HepG2 (cell line): ENCODE results near the gene NUTF2. TPM values are rescaled to one million over a fixed set of nuclear protein-coding genes. Genes with fewer than 3 reads are reported as not detected.

Experiments
- ATAC-seq: fragments of 200-7000 bp; cut with Tn5 transposase; 3 replicates; pipeline ENCODE4 v1.9.1; 2020; ENCODE audit warnings: mild to moderate bottlenecking, moderate library complexity
- BruUV-seq: library from RNA; stranded (reverse); fragments of 400-500 nt; replicated peaks from 2 replicates; lab custom pipeline; 2021; lab: Mats Ljungman, UMichigan
- CTCF ChIA-PET: fragments of 300-600 bp; formaldehyde crosslinking; extraction: SDS; loops from one replicate; lab custom pipeline; 2021; ENCODE audit warnings: low total read pairs, inconsistent platforms, low intra/inter-chr PET ratio; lab: Yijun Ruan, JAX
- POLR2A ChIA-PET: fragments of 350-600 bp; sonication (Branson Sonifier 250); formaldehyde crosslinking; loops from one replicate; lab custom pipeline; 2020; ENCODE audit warnings: antibody characterized with exemption, inconsistent platforms; lab: Yijun Ruan, JAX
- DNase-seq: peaks from one replicate; pipeline ENCODE4 v3.0.0-alpha.2; 2015; ENCODE audit warnings: low spot score
- FAIRE-seq: peaks from 3 replicates; lab custom pipeline; 2011; peaks lifted over from hg19 to GRCh38; lab: Jason Lieb, UNC
- H2AFZ ChIP-seq: one replicate; pipeline ENCODE4 v1.6.1; 2011; ENCODE audit warnings: low read length, inconsistent platforms
- H3K27ac ChIP-seq: fragments of 300-600 bp; 3 replicates; pipeline ENCODE4 v1.8.0; 2011; ENCODE audit warnings: mixed run types, mild to moderate bottlenecking, mixed read lengths, low read length, inconsistent platforms; ENCODE audit not compliant: insufficient read depth; ENCODE audit errors: extremely low read length
- H3K27me3 ChIP-seq, 2 experiments: fragments of 200-600 bp in 1 of 2; 2 replicates in 1 of 2; 3 replicates in 1 of 2; pipeline versions ENCODE4 v1.6.0 to v1.8.0; 2011; ENCODE audit warnings: low read length in 2 of 2, mild to moderate bottlenecking in 2 of 2, moderate library complexity in 2 of 2, inconsistent platforms in 1 of 2; ENCODE audit not compliant: insufficient read depth in 2 of 2, control insufficient read depth in 1 of 2
- H3K36me3 ChIP-seq, 2 experiments: fragments of 200-600 bp in 1 of 2; replicated peaks in 1 of 2; 2 replicates in 1 of 2; 3 replicates in 1 of 2; pipeline versions ENCODE4 v1.5.1 to v1.8.0; 2011; ENCODE audit warnings: low read length in 2 of 2, inconsistent platforms in 1 of 2; ENCODE audit not compliant: insufficient read depth in 2 of 2, control insufficient read depth in 1 of 2
- H3K4me1 ChIP-seq: 2 replicates; pipeline ENCODE4 v1.5.1; 2012; ENCODE audit warnings: low read length, inconsistent platforms; ENCODE audit not compliant: insufficient read depth
- H3K4me2 ChIP-seq: 2 replicates; pipeline ENCODE4 v1.6.0; 2011; ENCODE audit warnings: low read depth, low read length, inconsistent platforms
- H3K4me3 ChIP-seq, 3 experiments: fragments of 200-600 bp in 1 of 3; sonication (generic), shearing (Covaris generic) in 1 of 3; replicated peaks in 1 of 3; 2 replicates each; pipeline ENCODE4 v1.5.1; 2011 to 2016; ENCODE audit warnings: low read length in 3 of 3, inconsistent platforms in 2 of 3, low read depth in 2 of 3, mild to moderate bottlenecking in 2 of 3, control low read depth in 1 of 3, mixed read lengths in 1 of 3; ENCODE audit not compliant: insufficient read depth in 1 of 3
- H3K79me2 ChIP-seq: one replicate; pipeline ENCODE4 v1.6.1; 2011; ENCODE audit warnings: low read length, inconsistent platforms; ENCODE audit not compliant: insufficient read depth
- H3K9ac ChIP-seq: 2 replicates; pipeline ENCODE4 v1.6.0; 2011; ENCODE audit warnings: mild to moderate bottlenecking, low read depth, low read length, inconsistent platforms; ENCODE audit not compliant: insufficient read depth
- H3K9me3 ChIP-seq: 2 replicates; pipeline ENCODE4 v1.5.1; 2012; ENCODE audit warnings: mild to moderate bottlenecking, low read length
- H4K20me1 ChIP-seq: 2 replicates; pipeline ENCODE4 v1.6.0; 2011; ENCODE audit warnings: inconsistent platforms, mild to moderate bottlenecking, low read length, moderate library complexity; ENCODE audit not compliant: insufficient read depth
- CENPT ChIP-seq: sonication (generic); formaldehyde crosslinking; IDR thresholded peaks from 2 replicates; pipeline ENCODE4 v1.8.0; 2022; ENCODE audit warnings: low read depth, mild to moderate bottlenecking, moderate library complexity, missing genetic modification reagents
- CENPX ChIP-seq: sonication (generic); formaldehyde crosslinking; IDR thresholded peaks from 2 replicates; pipeline ENCODE4 v1.9.0; 2021; ENCODE audit warnings: mild to moderate bottlenecking, missing genetic modification reagents, moderate library complexity
- SIN3B ChIP-seq: fragments of 150-350 bp; IDR thresholded peaks from 2 replicates; pipeline ENCODE4 v1.6.1; 2014; ENCODE audit warnings: low read length
- SIX1 ChIP-seq: sonication (generic); formaldehyde crosslinking; IDR thresholded peaks from 2 replicates; pipeline ENCODE4 v1.4.0; 2020; ENCODE audit warnings: missing genetic modification reagents, borderline replicate concordance
- SIX4 ChIP-seq: sonication (generic); formaldehyde crosslinking; IDR thresholded peaks from 2 replicates; pipeline ENCODE4 v1.4.0; 2020; ENCODE audit warnings: missing genetic modification reagents
- STAT5B ChIP-seq: sonication (generic); formaldehyde crosslinking; IDR thresholded peaks from 2 replicates; pipeline ENCODE4 v1.4.0; 2020; ENCODE audit warnings: missing genetic modification reagents
- ZBTB7A ChIP-seq: sonication (generic); formaldehyde crosslinking; IDR thresholded peaks from 2 replicates; pipeline ENCODE4 v1.8.0; 2022; ENCODE audit warnings: mild to moderate bottlenecking, missing genetic modification reagents
- ZNF205 ChIP-seq: IDR thresholded peaks from 2 replicates; pipeline ENCODE4 v1.6.1; 2018; ENCODE audit warnings: missing biosample characterization, missing genetic modification reagents
- ZNF83 ChIP-seq: sonication (generic); formaldehyde crosslinking; IDR thresholded peaks from 2 replicates; pipeline ENCODE4 v1.4.0; 2020; ENCODE audit warnings: missing genetic modification reagents, mild to moderate bottlenecking, borderline replicate concordance
- WGBS: methylation state at CpG from one replicate; pipeline ENCODE4 v1.1.6; 2017; ENCODE audit warnings: low lambda C conversion rate; 5-methylcytosine and 5-hydroxymethylcytosine counted together
- in situ Hi-C: cut with HindIII; loops from 2 replicates; pipeline ENCODE4 v1.10.0; 2017; ENCODE audit warnings: low pct_unique_long_range_greater_than_20kb; ENCODE audit not compliant: extremely low pct_ligation_motif_present
- intact Hi-C: fragments of 100-400 bp; cut with micrococcal nuclease; formaldehyde crosslinking; loops from one replicate; pipeline ENCODE4 v1.10.0; 2022; ENCODE audit not compliant: unreplicated experiment
- polyA plus RNA-seq, 8 experiments: library from polyadenylated mRNA; depleted of rRNA in 3 of 8; stranded (reverse) in 7 of 8; unstranded in 1 of 8; fragments of >200 nt; fragmentation: Illumina TruSeq in 4 of 8; extraction: Trizol in 4 of 8; gene quantifications; 2 replicates each; pipeline versions ENCODE4 v1.2.1 to v1.2.3, GENCODE V29; 2011 to 2016; ENCODE audit warnings: low read depth in 4 of 8, missing spikeins in 1 of 8, mixed read lengths in 1 of 8; ENCODE audit not compliant: insufficient read depth in 1 of 8
- total RNA-seq, 5 experiments: library from RNA; depleted of rRNA; stranded (reverse); fragments of >200 nt; fragmentation: Illumina TruSeq; extraction: Trizol; gene quantifications; 2 replicates each; pipeline ENCODE4 v1.2.3, GENCODE V29; 2016; ENCODE audit warnings: low read depth in 1 of 5
- TF ChIP-seq, protein P1 (sequence below): sonication (generic); formaldehyde crosslinking; IDR thresholded peaks from 2 replicates; pipeline ENCODE4 v1.8.0; 2023; ENCODE audit warnings: mild to moderate bottlenecking, missing genetic modification reagents
- TF ChIP-seq, protein P2 (sequence below): sonication (generic); formaldehyde crosslinking; IDR thresholded peaks from 2 replicates; pipeline ENCODE4 v1.4.0; 2020; ENCODE audit warnings: low read depth, mild to moderate bottlenecking, missing genetic modification reagents
- TF ChIP-seq, protein P3 (sequence below), 2 experiments: sonication (generic) in 1 of 2; formaldehyde crosslinking in 1 of 2; IDR thresholded peaks; 2 replicates each; pipeline versions ENCODE4 v1.5.1 to v1.6.1; 2011 to 2020; ENCODE audit warnings: borderline replicate concordance in 1 of 2, low read depth in 1 of 2, low read length in 1 of 2, mild to moderate bottlenecking in 1 of 2, missing genetic modification reagents in 1 of 2, moderate library complexity in 1 of 2
- TF ChIP-seq, protein P4 (sequence below): sonication (generic); formaldehyde crosslinking; conservative IDR thresholded peaks from 2 replicates; pipeline ENCODE4 v1.4.0; 2020; ENCODE audit warnings: mild to moderate bottlenecking, missing genetic modification reagents, moderate library complexity

The NUTF2 gene
- total and polyA plus RNA-seq, 2 of the 13 experiments (the other 11 are each of a cell fraction or from before 2014, with no cell fraction given): 168 to 214 TPM

DNA sequence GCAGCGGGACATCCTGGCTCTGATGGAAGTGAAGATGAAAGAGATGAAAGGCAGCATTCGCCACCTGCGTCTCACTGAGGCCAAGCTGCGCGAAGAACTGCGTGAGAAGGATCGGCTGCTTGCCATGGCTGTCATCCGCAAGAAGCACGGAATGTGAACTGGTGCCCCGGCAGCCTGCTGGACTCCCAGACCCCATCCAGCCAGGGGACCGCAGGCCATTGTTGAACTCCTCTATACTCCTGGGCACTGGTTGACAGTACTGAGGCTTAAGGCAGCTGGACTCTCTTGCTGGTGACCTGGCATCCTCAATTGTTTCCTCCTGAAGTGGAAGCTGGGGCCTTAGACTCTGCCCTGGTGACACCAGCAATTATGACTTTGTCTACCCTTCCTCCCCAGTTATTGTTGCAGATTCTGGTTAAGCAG lies 3.4 kb upstream of the NUTF2 start:
- Histone ChIP-seq H4K20me1 (peaks cover 29% of the 10 kb centered on the region), H3K9ac (peak overlapping the region; percentile 93), H2AFZ (no peak overlapping the region), H3K9me3 (no peaks in the 10 kb centered on the region), H3K4me1 (peaks cover 44% of the 10 kb centered on the region), H3K4me2 (peak overlapping the region; percentile 89), H3K79me2 (peaks cover 47% of the 10 kb centered on the region), H3K27ac (peak overlapping the region; percentile 92), H3K27me3 (no peaks in the 10 kb centered on the region; a peak in 1 of 5 replicates), H3K36me3 (no peaks in the 10 kb centered on the region), H3K4me3 (peak overlapping the region; percentile 80 to 97 (median 92))
- ATAC-seq (no peak), FAIRE-seq (no peak), DNase-seq (no peak)
- ChIA-PET POLR2A (interaction anchor here (1.0 to 2.6 kb wide), 4 partner anchors 10 to 92 kb away, joined by 6 to 15 read pairs (median 8); partner anchors contain the start of genes RANBP10 and TSNAXIP1), CTCF (interaction anchor here (1.3 to 2.6 kb wide), 3 partner anchors 22 to 40 kb away, joined by 3 to 28 read pairs (median 4); no protein-coding TSS in a partner anchor)
- WGBS: 36% methylated on average over 4 of the region's 11 CpGs
- in situ Hi-C loops: no loop called here
- intact Hi-C loops: loop anchor here (1.0 kb wide), 1 partner anchor 22 kb away; no protein-coding TSS in a partner anchor
- BruUV-seq: TSS peak; percentile 23
- TF ChIP-seq CENPX (no peak), SIN3B (no peak), CENPT (CRISPR knock-in tag) (no peak), SIX4 (CRISPR knock-in tag) (no peak), SIX1 (CRISPR knock-in tag) (no peak), ZBTB7A (CRISPR knock-in tag) (no peak), STAT5B (CRISPR knock-in tag) (no peak), ZNF205 (no peak), ZNF83 (CRISPR knock-in tag) (no peak)
- TF ChIP-seq, protein P1, sequence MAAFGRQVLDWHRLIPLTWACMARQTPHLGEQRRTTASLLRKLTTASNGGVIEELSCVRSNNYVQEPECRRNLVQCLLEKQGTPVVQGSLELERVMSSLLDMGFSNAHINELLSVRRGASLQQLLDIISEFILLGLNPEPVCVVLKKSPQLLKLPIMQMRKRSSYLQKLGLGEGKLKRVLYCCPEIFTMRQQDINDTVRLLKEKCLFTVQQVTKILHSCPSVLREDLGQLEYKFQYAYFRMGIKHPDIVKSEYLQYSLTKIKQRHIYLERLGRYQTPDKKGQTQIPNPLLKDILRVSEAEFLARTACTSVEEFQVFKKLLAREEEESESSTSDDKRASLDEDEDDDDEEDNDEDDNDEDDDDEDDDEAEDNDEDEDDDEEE (CRISPR knock-in tag): 0 out of 2 replicates have a peak, but pooled peaks have one; percentile 45
- TF ChIP-seq, protein P2, sequence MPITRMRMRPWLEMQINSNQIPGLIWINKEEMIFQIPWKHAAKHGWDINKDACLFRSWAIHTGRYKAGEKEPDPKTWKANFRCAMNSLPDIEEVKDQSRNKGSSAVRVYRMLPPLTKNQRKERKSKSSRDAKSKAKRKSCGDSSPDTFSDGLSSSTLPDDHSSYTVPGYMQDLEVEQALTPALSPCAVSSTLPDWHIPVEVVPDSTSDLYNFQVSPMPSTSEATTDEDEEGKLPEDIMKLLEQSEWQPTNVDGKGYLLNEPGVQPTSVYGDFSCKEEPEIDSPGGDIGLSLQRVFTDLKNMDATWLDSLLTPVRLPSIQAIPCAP (CRISPR knock-in tag): no peak
- TF ChIP-seq, protein P3, sequence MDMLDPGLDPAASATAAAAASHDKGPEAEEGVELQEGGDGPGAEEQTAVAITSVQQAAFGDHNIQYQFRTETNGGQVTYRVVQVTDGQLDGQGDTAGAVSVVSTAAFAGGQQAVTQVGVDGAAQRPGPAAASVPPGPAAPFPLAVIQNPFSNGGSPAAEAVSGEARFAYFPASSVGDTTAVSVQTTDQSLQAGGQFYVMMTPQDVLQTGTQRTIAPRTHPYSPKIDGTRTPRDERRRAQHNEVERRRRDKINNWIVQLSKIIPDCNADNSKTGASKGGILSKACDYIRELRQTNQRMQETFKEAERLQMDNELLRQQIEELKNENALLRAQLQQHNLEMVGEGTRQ (IDR thresholded peaks at IDR 0.05; ENCODE audit: low read depth, low read length): no peak
- TF ChIP-seq, protein P3 (CRISPR knock-in tag; IDR thresholded peaks at IDR 0.05; ENCODE audit: borderline replicate concordance): no peak
- TF ChIP-seq, protein P4, sequence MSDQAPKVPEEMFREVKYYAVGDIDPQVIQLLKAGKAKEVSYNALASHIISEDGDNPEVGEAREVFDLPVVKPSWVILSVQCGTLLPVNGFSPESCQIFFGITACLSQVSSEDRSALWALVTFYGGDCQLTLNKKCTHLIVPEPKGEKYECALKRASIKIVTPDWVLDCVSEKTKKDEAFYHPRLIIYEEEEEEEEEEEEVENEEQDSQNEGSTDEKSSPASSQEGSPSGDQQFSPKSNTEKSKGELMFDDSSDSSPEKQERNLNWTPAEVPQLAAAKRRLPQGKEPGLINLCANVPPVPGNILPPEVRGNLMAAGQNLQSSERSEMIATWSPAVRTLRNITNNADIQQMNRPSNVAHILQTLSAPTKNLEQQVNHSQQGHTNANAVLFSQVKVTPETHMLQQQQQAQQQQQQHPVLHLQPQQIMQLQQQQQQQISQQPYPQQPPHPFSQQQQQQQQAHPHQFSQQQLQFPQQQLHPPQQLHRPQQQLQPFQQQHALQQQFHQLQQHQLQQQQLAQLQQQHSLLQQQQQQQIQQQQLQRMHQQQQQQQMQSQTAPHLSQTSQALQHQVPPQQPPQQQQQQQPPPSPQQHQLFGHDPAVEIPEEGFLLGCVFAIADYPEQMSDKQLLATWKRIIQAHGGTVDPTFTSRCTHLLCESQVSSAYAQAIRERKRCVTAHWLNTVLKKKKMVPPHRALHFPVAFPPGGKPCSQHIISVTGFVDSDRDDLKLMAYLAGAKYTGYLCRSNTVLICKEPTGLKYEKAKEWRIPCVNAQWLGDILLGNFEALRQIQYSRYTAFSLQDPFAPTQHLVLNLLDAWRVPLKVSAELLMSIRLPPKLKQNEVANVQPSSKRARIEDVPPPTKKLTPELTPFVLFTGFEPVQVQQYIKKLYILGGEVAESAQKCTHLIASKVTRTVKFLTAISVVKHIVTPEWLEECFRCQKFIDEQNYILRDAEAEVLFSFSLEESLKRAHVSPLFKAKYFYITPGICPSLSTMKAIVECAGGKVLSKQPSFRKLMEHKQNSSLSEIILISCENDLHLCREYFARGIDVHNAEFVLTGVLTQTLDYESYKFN (CRISPR knock-in tag): 0 out of 2 replicates have a peak, but pooled peaks have one; percentile 5
